GM12878 (cell line): ENCODE results near the gene PPIP5K1. TPM values are rescaled to one million over a fixed set of nuclear protein-coding genes. Genes with fewer than 3 reads are reported as not detected.

Experiments used
- ATAC-seq: fragments of 200-7000 bp; cut with Tn5 transposase; 3 replicates; pipeline ENCODE4 v1.9.1; 2020; ENCODE audit warnings: mild to moderate bottlenecking, moderate library complexity
- BruUV-seq: library from RNA; stranded (reverse); fragments of 400-500 nt; replicated peaks from 2 replicates; lab custom pipeline; 2021; lab: Mats Ljungman, UMichigan
- CTCF ChIA-PET: fragments of 300-600 bp; sonication (Branson Sonifier 250); formaldehyde crosslinking; extraction: SDS; loops from one replicate; lab custom pipeline; 2021; ENCODE audit warnings: inconsistent platforms; lab: Yijun Ruan, JAX
- POLR2A ChIA-PET: fragments of 350-600 bp; formaldehyde crosslinking; extraction: SDS; loops from one replicate; lab custom pipeline; 2021; ENCODE audit warnings: inconsistent platforms; lab: Charles Lee
- RAD21 ChIA-PET: fragments of 300-600 bp; sonication (Branson Sonifier 250); formaldehyde crosslinking; loops from one replicate; lab custom pipeline; 2023; ENCODE audit warnings: antibody characterized with exemption; ENCODE audit not compliant: unreplicated experiment; lab: Charles Lee
- SMC1A ChIA-PET: fragments of 300-600 bp; sonication (Branson Sonifier 250); formaldehyde crosslinking; loops from one replicate; lab custom pipeline; 2023; ENCODE audit not compliant: unreplicated experiment, uncharacterized antibody; lab: Charles Lee
- DNase-seq: peaks from one replicate; pipeline ENCODE4 v3.0.0-alpha.2; 2011; ENCODE audit warnings: low read depth, low spot score
- FAIRE-seq: peaks from 3 replicates; lab custom pipeline; 2011; peaks lifted over from hg19 to GRCh38; lab: Jason Lieb, UNC
- H2AFZ ChIP-seq: 2 replicates; pipeline ENCODE4 v1.6.0; 2011; ENCODE audit warnings: low read depth, low read length, control low read depth; ENCODE audit not compliant: control insufficient read depth
- H3K27ac ChIP-seq: 2 replicates; pipeline ENCODE4 v1.5.1; 2011; ENCODE audit warnings: control low read depth; ENCODE audit not compliant: control insufficient read depth, insufficient read depth
- H3K27me3 ChIP-seq, 2 experiments: replicated peaks in 1 of 2; 2 replicates each; pipeline versions ENCODE4 v1.6.0 to v1.6.1; 2011; ENCODE audit warnings: low read length in 1 of 2; ENCODE audit not compliant: control insufficient read depth in 2 of 2, insufficient read depth in 2 of 2
- H3K36me3 ChIP-seq, 2 experiments: 2 replicates each; pipeline ENCODE4 v1.5.1; 2011; ENCODE audit warnings: low read length in 1 of 2; ENCODE audit not compliant: control insufficient read depth in 2 of 2, insufficient read depth in 2 of 2
- H3K4me1 ChIP-seq: 2 replicates; pipeline ENCODE4 v1.6.1; 2011; ENCODE audit warnings: mild to moderate bottlenecking, low read length, moderate library complexity, mixed read lengths; ENCODE audit not compliant: control insufficient read depth, insufficient read depth
- H3K4me2 ChIP-seq: 2 replicates; pipeline ENCODE4 v1.6.0; 2011; ENCODE audit warnings: control low read depth; ENCODE audit not compliant: control insufficient read depth, insufficient read depth
- H3K4me3 ChIP-seq: fragments of 200-600 bp; sonication (generic); 2 replicates; pipeline ENCODE4 v1.5.1; 2016
- H3K79me2 ChIP-seq: 2 replicates; pipeline ENCODE4 v1.6.0; 2011; ENCODE audit warnings: low read length; ENCODE audit not compliant: control insufficient read depth, insufficient read depth
- H3K9ac ChIP-seq: 2 replicates; pipeline ENCODE4 v1.8.0; 2011; ENCODE audit warnings: low read length, control low read depth, mixed read lengths; ENCODE audit not compliant: control insufficient read depth, insufficient read depth
- H3K9me3 ChIP-seq: replicated peaks from 3 replicates; pipeline ENCODE4 v1.5.1; 2011; ENCODE audit warnings: mild to moderate bottlenecking, low read length; ENCODE audit not compliant: control insufficient read depth, insufficient read depth
- H4K20me1 ChIP-seq: 2 replicates; pipeline ENCODE4 v1.6.0; 2011; ENCODE audit not compliant: control insufficient read depth, insufficient read depth
- WGBS: methylation state at CpG from one replicate; pipeline ENCODE4 v1.1.6; 2016; ENCODE audit warnings: low lambda C conversion rate; ENCODE audit not compliant: insufficient replicate concordance, insufficient coverage; ENCODE audit errors: missing lambda C conversion rate; 5-methylcytosine and 5-hydroxymethylcytosine counted together
- in situ Hi-C: fragments of 300-500 bp; cut with MboI; formaldehyde crosslinking; loops from 9 replicates; pipeline ENCODE4 v1.14.3; 2018; ENCODE audit warnings: mixed read lengths
- intact Hi-C: fragments of 100-400 bp; cut with micrococcal nuclease; formaldehyde crosslinking; loops from one replicate; pipeline ENCODE4 v1.14.2; 2022; ENCODE audit not compliant: unreplicated experiment
- polyA plus RNA-seq, 11 experiments: library from polyadenylated mRNA; depleted of rRNA in 4 of 11; unstranded in 6 of 11; stranded (reverse) in 5 of 11; fragments of >200 nt; fragmentation: Nextera tagmentation in 4 of 11; fragmentation: Illumina TruSeq in 1 of 11; extraction: Ambion mirVana in 4 of 11; extraction: Trizol in 1 of 11; gene quantifications; 1 replicate in 1 of 11; 2 replicates in 10 of 11; pipeline versions ENCODE4 v1.2.1 to v1.2.3, GENCODE V29; 2011 to 2016; ENCODE audit warnings: inconsistent platforms in 2 of 11, missing spikeins in 2 of 11, low read depth in 1 of 11
- total RNA-seq, 4 experiments: library from RNA; depleted of rRNA in 3 of 4; stranded (reverse); fragments of >200 nt in 3 of 4; fragmentation: Illumina TruSeq in 1 of 4; extraction: Trizol in 1 of 4; gene quantifications; 2 replicates each; pipeline versions ENCODE4 v1.2.1 to v1.2.3, GENCODE V29; 2013 to 2021
- TF ChIP-seq, protein P1 (sequence below): fragments of 450-650 bp; IDR thresholded peaks from 2 replicates; pipeline ENCODE4 v1.6.1; 2017; ENCODE audit warnings: mild to moderate bottlenecking, low read depth, inconsistent platforms; ENCODE audit not compliant: poor library complexity, severe bottlenecking
- TF ChIP-seq, protein P2 (sequence below): fragments of 450-650 bp; IDR thresholded peaks from 2 replicates; pipeline ENCODE4 v1.6.1; 2018; ENCODE audit warnings: borderline replicate concordance, mild to moderate bottlenecking; ENCODE audit not compliant: partially characterized antibody
- TF ChIP-seq, protein P3 (sequence below): IDR thresholded peaks from 2 replicates; pipeline ENCODE4 v1.6.1; 2012; ENCODE audit warnings: mild to moderate bottlenecking, low read depth, low read length
- TF ChIP-seq, protein P4 (sequence below): IDR thresholded peaks from 2 replicates; pipeline ENCODE4 v1.6.1; 2012; ENCODE audit warnings: improper control_type of control experiment, low read depth, low read length; ENCODE audit not compliant: insufficient replicate concordance
- TF ChIP-seq, protein P5 (sequence below): IDR thresholded peaks from 2 replicates; pipeline ENCODE4 v1.6.1; 2012; ENCODE audit warnings: low read depth, low read length, improper control_type of control experiment

Gene PPIP5K1
- total and polyA plus RNA-seq, 10 of the 15 experiments (the other 5 are each of a cell fraction or from before 2014, with no cell fraction given): 2.5 to 54.4 (median 19.4) TPM

DNA sequence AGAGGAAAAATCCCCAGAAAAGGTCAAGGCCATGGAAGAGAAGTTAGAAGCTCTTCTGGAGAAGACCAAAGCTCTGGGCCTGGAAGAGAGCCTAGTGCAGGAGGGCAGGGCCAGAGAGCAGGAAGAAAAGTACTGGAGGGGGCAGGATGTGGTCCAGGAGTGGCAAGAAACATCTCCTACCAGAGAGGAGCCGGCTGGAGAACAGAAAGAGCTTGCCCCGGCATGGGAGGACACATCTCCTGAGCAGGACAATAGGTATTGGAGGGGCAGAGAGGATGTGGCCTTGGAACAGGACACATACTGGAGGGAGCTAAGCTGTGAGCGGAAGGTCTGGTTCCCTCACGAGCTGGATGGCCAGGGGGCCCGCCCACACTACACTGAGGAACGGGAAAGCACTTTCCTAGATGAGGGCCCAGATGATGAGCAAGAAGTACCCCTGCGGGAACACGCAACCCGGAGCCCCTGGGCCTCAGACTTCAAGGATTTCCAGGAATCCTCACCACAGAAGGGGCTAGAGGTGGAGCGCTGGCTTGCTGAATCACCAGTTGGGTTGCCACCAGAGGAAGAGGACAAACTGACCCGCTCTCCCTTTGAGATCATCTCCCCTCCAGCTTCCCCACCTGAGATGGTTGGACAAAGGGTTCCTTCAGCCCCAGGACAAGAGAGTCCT is 63.6 kb downstream of the PPIP5K1 start:
- Histone ChIP-seq H3K4me1 (no peaks in the 10 kb centered on the region), H3K4me2 (no peak overlapping the region), H4K20me1 (no peaks in the 10 kb centered on the region), H3K9ac (no peak overlapping the region), H2AFZ (no peak overlapping the region), H3K9me3 (no peaks in the 10 kb centered on the region), H3K79me2 (no peaks in the 10 kb centered on the region), H3K27me3 (peaks cover 0 to 2% of the 10 kb centered on the region in 2 experiments; a peak in 2 of 4 replicates), H3K27ac (no peak overlapping the region), H3K4me3 (no peak overlapping the region), H3K36me3 (no peaks in the 10 kb centered on the region)
- intact Hi-C loops: no loop called here
- ATAC-seq: no peak
- no peak for FAIRE-seq
- 56% methylated on average over 11 of the region's 11 CpGs for WGBS
- ChIA-PET POLR2A (no interaction called here), SMC1A (no interaction called here), RAD21 (no interaction called here), CTCF (no interaction called here)
- no TSS peak for BruUV-seq
- no peak for DNase-seq
- in situ Hi-C loops: no loop called here
- TF ChIP-seq, protein P1, sequence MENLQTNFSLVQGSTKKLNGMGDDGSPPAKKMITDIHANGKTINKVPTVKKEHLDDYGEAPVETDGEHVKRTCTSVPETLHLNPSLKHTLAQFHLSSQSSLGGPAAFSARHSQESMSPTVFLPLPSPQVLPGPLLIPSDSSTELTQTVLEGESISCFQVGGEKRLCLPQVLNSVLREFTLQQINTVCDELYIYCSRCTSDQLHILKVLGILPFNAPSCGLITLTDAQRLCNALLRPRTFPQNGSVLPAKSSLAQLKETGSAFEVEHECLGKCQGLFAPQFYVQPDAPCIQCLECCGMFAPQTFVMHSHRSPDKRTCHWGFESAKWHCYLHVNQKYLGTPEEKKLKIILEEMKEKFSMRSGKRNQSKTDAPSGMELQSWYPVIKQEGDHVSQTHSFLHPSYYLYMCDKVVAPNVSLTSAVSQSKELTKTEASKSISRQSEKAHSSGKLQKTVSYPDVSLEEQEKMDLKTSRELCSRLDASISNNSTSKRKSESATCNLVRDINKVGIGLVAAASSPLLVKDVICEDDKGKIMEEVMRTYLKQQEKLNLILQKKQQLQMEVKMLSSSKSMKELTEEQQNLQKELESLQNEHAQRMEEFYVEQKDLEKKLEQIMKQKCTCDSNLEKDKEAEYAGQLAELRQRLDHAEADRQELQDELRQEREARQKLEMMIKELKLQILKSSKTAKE: no peak
- TF ChIP-seq, protein P2, sequence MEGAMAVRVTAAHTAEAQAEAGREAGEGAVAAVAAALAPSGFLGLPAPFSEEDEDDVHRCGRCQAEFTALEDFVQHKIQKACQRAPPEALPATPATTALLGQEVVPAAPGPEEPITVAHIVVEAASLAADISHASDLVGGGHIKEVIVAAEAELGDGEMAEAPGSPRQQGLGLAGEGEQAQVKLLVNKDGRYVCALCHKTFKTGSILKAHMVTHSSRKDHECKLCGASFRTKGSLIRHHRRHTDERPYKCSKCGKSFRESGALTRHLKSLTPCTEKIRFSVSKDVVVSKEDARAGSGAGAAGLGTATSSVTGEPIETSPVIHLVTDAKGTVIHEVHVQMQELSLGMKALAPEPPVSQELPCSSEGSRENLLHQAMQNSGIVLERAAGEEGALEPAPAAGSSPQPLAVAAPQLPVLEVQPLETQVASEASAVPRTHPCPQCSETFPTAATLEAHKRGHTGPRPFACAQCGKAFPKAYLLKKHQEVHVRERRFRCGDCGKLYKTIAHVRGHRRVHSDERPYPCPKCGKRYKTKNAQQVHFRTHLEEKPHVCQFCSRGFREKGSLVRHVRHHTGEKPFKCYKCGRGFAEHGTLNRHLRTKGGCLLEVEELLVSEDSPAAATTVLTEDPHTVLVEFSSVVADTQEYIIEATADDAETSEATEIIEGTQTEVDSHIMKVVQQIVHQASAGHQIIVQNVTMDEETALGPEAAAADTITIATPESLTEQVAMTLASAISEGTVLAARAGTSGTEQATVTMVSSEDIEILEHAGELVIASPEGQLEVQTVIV: no peak
- TF ChIP-seq, protein P3, sequence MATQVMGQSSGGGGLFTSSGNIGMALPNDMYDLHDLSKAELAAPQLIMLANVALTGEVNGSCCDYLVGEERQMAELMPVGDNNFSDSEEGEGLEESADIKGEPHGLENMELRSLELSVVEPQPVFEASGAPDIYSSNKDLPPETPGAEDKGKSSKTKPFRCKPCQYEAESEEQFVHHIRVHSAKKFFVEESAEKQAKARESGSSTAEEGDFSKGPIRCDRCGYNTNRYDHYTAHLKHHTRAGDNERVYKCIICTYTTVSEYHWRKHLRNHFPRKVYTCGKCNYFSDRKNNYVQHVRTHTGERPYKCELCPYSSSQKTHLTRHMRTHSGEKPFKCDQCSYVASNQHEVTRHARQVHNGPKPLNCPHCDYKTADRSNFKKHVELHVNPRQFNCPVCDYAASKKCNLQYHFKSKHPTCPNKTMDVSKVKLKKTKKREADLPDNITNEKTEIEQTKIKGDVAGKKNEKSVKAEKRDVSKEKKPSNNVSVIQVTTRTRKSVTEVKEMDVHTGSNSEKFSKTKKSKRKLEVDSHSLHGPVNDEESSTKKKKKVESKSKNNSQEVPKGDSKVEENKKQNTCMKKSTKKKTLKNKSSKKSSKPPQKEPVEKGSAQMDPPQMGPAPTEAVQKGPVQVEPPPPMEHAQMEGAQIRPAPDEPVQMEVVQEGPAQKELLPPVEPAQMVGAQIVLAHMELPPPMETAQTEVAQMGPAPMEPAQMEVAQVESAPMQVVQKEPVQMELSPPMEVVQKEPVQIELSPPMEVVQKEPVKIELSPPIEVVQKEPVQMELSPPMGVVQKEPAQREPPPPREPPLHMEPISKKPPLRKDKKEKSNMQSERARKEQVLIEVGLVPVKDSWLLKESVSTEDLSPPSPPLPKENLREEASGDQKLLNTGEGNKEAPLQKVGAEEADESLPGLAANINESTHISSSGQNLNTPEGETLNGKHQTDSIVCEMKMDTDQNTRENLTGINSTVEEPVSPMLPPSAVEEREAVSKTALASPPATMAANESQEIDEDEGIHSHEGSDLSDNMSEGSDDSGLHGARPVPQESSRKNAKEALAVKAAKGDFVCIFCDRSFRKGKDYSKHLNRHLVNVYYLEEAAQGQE: no peak
- TF ChIP-seq, protein P4, sequence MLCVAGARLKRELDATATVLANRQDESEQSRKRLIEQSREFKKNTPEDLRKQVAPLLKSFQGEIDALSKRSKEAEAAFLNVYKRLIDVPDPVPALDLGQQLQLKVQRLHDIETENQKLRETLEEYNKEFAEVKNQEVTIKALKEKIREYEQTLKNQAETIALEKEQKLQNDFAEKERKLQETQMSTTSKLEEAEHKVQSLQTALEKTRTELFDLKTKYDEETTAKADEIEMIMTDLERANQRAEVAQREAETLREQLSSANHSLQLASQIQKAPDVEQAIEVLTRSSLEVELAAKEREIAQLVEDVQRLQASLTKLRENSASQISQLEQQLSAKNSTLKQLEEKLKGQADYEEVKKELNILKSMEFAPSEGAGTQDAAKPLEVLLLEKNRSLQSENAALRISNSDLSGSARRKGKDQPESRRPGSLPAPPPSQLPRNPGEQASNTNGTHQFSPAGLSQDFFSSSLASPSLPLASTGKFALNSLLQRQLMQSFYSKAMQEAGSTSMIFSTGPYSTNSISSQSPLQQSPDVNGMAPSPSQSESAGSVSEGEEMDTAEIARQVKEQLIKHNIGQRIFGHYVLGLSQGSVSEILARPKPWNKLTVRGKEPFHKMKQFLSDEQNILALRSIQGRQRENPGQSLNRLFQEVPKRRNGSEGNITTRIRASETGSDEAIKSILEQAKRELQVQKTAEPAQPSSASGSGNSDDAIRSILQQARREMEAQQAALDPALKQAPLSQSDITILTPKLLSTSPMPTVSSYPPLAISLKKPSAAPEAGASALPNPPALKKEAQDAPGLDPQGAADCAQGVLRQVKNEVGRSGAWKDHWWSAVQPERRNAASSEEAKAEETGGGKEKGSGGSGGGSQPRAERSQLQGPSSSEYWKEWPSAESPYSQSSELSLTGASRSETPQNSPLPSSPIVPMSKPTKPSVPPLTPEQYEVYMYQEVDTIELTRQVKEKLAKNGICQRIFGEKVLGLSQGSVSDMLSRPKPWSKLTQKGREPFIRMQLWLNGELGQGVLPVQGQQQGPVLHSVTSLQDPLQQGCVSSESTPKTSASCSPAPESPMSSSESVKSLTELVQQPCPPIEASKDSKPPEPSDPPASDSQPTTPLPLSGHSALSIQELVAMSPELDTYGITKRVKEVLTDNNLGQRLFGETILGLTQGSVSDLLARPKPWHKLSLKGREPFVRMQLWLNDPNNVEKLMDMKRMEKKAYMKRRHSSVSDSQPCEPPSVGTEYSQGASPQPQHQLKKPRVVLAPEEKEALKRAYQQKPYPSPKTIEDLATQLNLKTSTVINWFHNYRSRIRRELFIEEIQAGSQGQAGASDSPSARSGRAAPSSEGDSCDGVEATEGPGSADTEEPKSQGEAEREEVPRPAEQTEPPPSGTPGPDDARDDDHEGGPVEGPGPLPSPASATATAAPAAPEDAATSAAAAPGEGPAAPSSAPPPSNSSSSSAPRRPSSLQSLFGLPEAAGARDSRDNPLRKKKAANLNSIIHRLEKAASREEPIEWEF: no peak
- TF ChIP-seq, protein P5, sequence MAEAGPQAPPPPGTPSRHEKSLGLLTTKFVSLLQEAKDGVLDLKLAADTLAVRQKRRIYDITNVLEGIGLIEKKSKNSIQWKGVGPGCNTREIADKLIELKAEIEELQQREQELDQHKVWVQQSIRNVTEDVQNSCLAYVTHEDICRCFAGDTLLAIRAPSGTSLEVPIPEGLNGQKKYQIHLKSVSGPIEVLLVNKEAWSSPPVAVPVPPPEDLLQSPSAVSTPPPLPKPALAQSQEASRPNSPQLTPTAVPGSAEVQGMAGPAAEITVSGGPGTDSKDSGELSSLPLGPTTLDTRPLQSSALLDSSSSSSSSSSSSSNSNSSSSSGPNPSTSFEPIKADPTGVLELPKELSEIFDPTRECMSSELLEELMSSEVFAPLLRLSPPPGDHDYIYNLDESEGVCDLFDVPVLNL: no peak
